Colonic mucosa (tissue), 4 donors: ENCODE results near the gene BOD1. TPM values are rescaled to one million over a fixed set of nuclear protein-coding genes. Genes with fewer than 3 reads are reported as not detected.
"Not testable (repeated sequence)": the region's sequence is repeated elsewhere in the genome, so short reads cannot be mapped to it uniquely, and the experiment has no call there.

ENCODE experiments used
- DNase-seq: peaks from one replicate; pipeline ENCODE4 v3.0.0-alpha.2; 2020
- H3K27ac ChIP-seq: fragments of 200-600 bp; one replicate; pipeline ENCODE4 v1.8.0; 2021
- H3K27me3 ChIP-seq: fragments of 200-600 bp; one replicate; pipeline ENCODE4 v1.8.0; 2021
- H3K36me3 ChIP-seq: fragments of 200-600 bp; one replicate; pipeline ENCODE4 v1.8.0; 2021
- H3K4me1 ChIP-seq: fragments of 200-600 bp; one replicate; pipeline ENCODE4 v1.8.0; 2021; ENCODE audit warnings: mild to moderate bottlenecking
- H3K4me3 ChIP-seq: fragments of 200-600 bp; one replicate; pipeline ENCODE4 v1.8.0; 2021
- H3K9ac ChIP-seq, 2 donors: one replicate each; pipeline ENCODE4 v1.7.0; 2013; ENCODE audit warnings: control low read depth in 2 of 2, low read depth in 2 of 2, low read length in 2 of 2
- H3K9me3 ChIP-seq: fragments of 200-600 bp; one replicate; pipeline ENCODE4 v1.8.0; 2021
- CTCF ChIP-seq: fragments of 200-600 bp; IDR thresholded peaks from one replicate; pipeline ENCODE4 v1.8.0; 2022; ENCODE audit warnings: antibody characterized with exemption, mild to moderate bottlenecking
- intact Hi-C: fragments of 100-400 bp; cut with DNase I; formaldehyde crosslinking; loops from one replicate; pipeline ENCODE4 v1.14.1; 2022
- total RNA-seq, 2 donors: library from RNA; stranded (reverse); fragmentation: NEBNext Ultra II Directional in 1 of 2; extraction: Animal tissue kit (Norgen Biotek cat#: 25700) in 1 of 2; gene quantifications; one replicate each; pipeline ENCODE4 v1.2.1, GENCODE V29; 2021
- donor health status: healthy.
- donor health status: DM: no; HTN: no; CAD: no.
- donor health status: DM: no; HTN: no; CAD: no.

Gene BOD1
- total RNA-seq, 2 donors from 2014 or later = 24.4 to 31.1 TPM

- Histone ChIP-seq H3K4me1 (no peaks in the 10 kb centered on the region), H3K9me3 (no peaks in the 10 kb centered on the region), H3K36me3 (no peaks in the 10 kb centered on the region), H3K27ac (no peak overlapping the region), H3K9ac (no peak overlapping the region), H3K27me3 (no peaks in the 10 kb centered on the region), H3K4me3 (no peak overlapping the region)
- no peak for DNase-seq
- intact Hi-C loops = no loop called here
- no peak for TF ChIP-seq CTCF
Observed at GRCh38 chr5:173591056-173591514, 25.4 kb downstream of the BOD1 start.

- intact Hi-C loops = no loop called here
- Histone ChIP-seq H3K27ac (no peak overlapping the region), H3K9ac (no peak overlapping the region), H3K36me3 (no peaks in the 10 kb centered on the region), H3K9me3 (no peaks in the 10 kb centered on the region), H3K27me3 (no peaks in the 10 kb centered on the region), H3K4me1 (no peaks in the 10 kb centered on the region), H3K4me3 (no peak overlapping the region)
- DNase-seq = no peak
- no peak for TF ChIP-seq CTCF
Observed at GRCh38 chr5:173590436-173591055, 25.9 kb downstream of the BOD1 start.

GRCh38 chr5:173586133-173586532 is 30.3 kb downstream of the BOD1 start:
- intact Hi-C loops, DNase-seq, H3K9ac ChIP-seq, H3K4me1 ChIP-seq, H3K27me3 ChIP-seq, H3K27ac ChIP-seq, H3K9me3 ChIP-seq, H3K4me3 ChIP-seq, H3K36me3 ChIP-seq: not testable (repeated sequence)

GRCh38 chr5:173583346-173583745 is 33.1 kb downstream of the BOD1 start:
- H3K9me3 ChIP-seq = no peaks in the 10 kb centered on the region
- intact Hi-C loops = no loop called here
- no peak for DNase-seq
- no peak overlapping the region for H3K27ac ChIP-seq
- H3K9ac ChIP-seq = no peak overlapping the region
- H3K4me1 ChIP-seq = no peaks in the 10 kb centered on the region
- H3K27me3 ChIP-seq = no peaks in the 10 kb centered on the region
- H3K36me3 ChIP-seq = no peaks in the 10 kb centered on the region
- TF ChIP-seq CTCF = no peak
- H3K4me3 ChIP-seq = no peak overlapping the region

- H3K27me3 ChIP-seq = no peaks in the 10 kb centered on the region
- no peak overlapping the region for H3K27ac ChIP-seq
- DNase-seq = no peak
- H3K9me3 ChIP-seq = no peaks in the 10 kb centered on the region
- H3K36me3 ChIP-seq = no peaks in the 10 kb centered on the region
- intact Hi-C loops = no loop called here
- TF ChIP-seq CTCF = no peak
- H3K9ac ChIP-seq = no peak overlapping the region
- H3K4me1 ChIP-seq = no peaks in the 10 kb centered on the region
- H3K4me3 ChIP-seq = no peak overlapping the region
Observed at GRCh38 chr5:173582216-173583111, 34.0 kb downstream of the BOD1 start.
